Glomerular visceral epithelial cell (primary cell): ENCODE data around the gene CRMP1.

Experiments used
- DNase-seq: peaks from one replicate; pipeline ENCODE4 v3.0.0-alpha.2; 2016; ENCODE audit errors: extremely low spot score

CRMP1 gene

DNA sequence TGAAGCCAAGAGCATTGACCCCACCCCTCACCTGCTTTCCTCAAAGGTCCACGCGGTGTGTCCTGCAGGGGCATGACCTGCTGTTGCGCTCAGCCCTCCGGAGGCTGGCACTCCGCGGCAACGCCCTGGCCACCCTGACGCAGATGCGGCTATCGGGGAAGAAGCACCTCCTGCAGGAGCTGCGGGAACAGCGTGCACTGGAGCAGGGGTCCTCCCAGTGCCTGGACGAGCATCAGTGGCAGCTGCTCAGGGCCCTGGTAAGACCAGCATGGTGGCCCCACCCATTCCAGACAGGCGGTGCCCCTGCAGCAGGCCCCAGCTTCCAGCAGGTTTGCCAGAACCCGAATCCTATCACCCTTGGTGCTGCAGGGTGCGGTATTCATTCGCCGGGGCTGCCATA lies 95.9 kb downstream of the CRMP1 start:
- no peak for DNase-seq

- no peak for DNase-seq
Measured at GRCh38 chr4:5795580-5795979, 97.3 kb downstream of the CRMP1 start.

- DNase-seq, result no peak
Measured at GRCh38 chr4:5793514-5793913, 99.4 kb downstream of the CRMP1 start.

DNA sequence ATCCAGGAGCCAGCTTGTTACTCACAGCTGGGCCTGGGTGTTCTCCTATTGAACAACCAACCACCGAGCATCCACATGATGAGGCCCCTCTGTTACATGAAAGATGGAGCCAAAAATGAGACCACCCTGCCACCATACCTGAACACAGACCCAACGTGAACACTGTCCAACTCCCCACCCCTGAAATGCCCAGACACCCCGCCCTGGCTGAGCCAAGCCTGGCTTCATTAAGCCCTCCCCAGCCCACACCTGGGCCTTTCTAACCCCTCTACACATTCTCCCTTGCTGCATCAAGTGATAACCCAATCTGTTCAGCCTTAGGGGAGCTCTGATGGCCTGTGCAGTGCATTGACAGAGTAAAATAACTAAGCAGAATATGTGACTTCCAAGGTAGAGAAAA lies 101.2 kb downstream of the CRMP1 start:
- no peak for DNase-seq

GRCh38 chr4:5790546-5790857 lies 102.4 kb downstream of the CRMP1 start:
- DNase-seq, result no peak

DNA sequence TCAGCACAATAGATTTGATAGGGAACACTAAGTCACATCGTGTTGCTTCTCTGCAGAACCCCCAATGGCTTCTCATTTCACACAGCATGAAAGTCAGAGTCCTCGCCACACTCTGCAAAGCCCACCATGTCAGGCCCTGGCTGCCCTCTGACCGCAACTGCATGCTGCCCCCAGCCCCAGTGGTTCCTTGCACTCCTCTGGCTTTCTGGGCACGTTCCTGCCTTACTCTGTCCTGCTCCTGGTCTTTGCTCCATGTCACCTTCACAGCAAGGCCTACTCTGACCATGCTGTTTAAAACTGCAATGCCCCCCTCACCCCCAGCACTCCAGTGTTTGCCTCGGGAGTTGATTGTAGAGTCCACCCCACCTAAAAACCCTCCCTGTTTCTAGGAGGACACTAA lies 103.7 kb downstream of the CRMP1 start:
- DNase-seq, result no peak

GRCh38 chr4:5788144-5788543 lies 104.7 kb downstream of the CRMP1 start:
- no peak for DNase-seq

DNA sequence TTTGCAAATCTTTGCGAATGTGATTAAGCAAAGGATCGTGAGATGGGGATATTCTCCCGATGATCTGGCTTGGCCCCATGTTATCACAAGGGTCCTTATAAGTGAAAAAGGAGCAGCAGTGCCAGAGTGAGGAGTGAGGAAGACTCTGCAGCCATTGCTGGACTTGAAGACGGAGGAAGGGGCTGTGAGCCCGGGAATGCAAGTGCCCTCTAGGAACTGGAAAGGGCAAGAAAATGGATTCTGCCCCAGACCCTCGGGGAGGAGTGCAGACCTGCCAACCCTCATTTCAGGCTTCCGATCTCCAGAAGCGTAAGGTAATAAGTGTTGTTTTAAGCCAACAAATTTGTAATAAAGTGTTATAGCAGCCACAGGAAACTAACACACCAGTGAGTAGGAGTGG lies 105.6 kb downstream of the CRMP1 start:
- DNase-seq, result no peak

GRCh38 chr4:5785806-5786680 lies 106.8 kb downstream of the CRMP1 start:
- no peak for DNase-seq

- DNase-seq, result no peak
Measured at GRCh38 chr4:5784960-5785611, 107.8 kb downstream of the CRMP1 start.

DNA sequence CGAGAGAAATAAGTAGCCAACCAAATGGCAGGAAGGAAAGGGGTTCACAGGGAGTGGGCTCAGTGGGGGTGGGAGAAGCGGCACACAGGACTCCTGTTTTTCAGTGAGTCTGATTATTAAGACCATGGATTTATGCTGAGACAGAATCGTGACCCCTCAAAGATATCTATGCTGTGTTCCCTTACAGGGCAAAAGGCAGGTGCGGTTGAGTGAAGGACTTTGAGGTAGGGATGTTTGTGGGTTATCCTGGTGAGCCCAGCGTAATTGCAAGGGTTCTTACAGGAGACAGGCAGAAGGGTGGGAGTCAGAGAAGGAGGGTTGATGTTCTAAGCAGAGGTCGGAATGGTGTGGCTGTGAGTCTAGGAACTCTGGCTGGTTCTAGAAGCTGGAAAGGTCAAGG lies 108.9 kb downstream of the CRMP1 start:
- no peak for DNase-seq

- no peak for DNase-seq
Measured at GRCh38 chr4:5783486-5783885, 109.4 kb downstream of the CRMP1 start.

GRCh38 chr4:5782829-5783476 lies 109.9 kb downstream of the CRMP1 start:
- DNase-seq, result no peak

GRCh38 chr4:5781691-5782090 lies 111.2 kb downstream of the CRMP1 start:
- no peak for DNase-seq

DNA sequence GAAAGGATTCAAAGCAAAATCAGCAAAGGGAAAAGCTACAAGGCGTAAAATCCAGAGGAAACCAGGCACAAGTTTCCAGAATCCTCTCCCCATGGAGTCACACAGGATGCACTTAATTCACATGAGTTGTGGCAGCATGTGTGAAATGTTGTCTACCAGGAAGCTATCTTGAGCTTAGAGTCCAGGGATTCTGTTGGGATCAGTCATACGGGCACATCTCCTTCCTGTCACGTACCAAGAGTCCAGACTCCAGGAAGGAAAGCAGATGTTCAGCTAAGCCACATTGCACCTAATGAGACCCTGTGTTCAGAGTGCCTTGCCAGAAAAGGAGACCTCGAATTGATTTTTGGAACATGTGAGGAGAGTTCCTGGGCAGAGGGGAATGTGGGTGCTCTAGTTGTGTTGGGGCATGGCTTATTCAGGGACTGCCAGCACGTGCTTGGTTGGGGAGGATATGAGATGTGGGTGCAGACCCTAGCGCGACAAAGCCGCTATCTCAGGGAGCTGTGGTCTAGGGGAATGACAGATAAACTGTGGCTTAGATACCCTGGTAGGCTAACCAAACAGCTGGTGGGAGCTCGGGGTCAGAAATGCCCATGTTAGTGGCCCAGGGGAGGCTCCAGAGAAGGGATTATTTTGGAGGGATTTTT lies 111.9 kb downstream of the CRMP1 start:
- DNase-seq, result peak; percentile 38

DNA sequence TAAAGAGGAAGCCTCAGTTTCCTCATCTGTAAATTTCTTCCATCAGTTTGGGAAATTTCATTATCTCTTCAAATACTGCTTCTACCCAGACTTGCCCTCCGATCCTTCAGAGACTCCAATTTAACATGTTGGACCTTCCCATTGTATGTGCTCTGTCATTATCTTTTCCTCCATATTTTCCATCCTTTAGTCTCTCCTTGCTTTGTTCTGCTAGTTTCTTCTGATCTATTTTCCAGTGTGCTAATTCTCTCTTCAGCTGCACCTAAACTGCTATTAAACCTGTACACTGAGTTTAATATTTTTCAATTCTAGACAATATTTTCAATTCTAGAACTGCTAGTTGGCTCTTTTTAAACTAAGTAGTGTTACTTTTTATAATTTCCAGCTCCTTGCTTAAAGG lies 116.4 kb downstream of the CRMP1 start:
- DNase-seq, result no peak

DNA sequence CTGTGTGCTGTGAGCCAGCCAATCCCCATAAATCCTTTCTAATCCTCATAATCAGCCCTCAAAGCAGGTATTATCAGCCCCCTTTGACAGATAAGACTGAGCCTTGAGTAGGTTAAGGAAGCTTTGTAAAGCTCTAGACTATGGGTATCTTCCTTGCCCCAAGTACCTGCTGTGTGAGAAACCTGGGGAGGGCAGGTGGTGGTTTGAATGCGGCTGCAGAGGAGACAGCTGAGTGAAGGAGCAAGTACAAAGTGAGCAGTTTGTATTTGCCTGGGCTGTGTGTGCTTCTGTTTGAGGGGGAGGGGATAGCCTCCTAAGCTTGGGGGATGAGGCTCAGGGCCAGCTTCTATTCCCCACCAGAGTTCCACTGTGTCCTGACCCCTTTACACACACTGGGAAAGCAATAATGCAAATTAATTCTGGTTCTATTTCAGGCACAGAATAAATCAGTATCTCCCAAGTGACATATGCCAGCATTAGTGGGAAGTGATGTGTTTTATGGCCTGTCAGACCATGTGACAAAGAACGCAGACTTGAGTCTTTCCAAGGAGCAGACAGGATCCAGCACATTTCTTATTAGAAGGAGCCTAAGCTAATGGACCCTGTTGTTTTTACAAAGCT lies 118.4 kb downstream of the CRMP1 start:
- no peak for DNase-seq

DNA sequence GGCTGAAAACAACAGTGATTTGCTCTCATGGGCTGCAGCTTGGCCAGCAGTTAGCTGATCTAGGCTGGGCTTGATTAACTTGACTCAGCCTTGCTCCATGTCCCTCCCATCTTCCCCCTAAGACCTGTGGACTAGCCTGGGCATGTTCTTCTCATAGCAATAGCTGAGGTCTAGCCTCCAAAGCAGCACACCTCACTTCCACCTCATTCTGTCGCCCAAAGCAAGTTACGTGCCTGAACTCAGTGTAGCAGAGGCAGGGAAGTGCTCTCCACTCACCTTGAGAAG lies 119.7 kb downstream of the CRMP1 start:
- DNase-seq, result no peak

- no peak for DNase-seq
Measured at GRCh38 chr4:5772528-5773270, 120.2 kb downstream of the CRMP1 start.
